ENCODE data around the gene FAM81A. TPM values are rescaled to one million over a fixed set of nuclear protein-coding genes. Genes with fewer than 3 reads are reported as not detected.
A peak's percentile ranks its signal among the peaks of the same experiment; 100 is the strongest.

FAM81A gene
- total RNA-seq, 1 donor from 2014 or later: 2.8 TPM

GRCh38 chr15:59540654-59541053 lies 102.7 kb downstream of the FAM81A start:
- DNase-seq (ENCODE audit: low spot score): no peak

- no peak for DNase-seq (ENCODE audit: low spot score)
Measured at GRCh38 chr15:59541750-59542149, 103.8 kb downstream of the FAM81A start.

- no peak for DNase-seq (ENCODE audit: low spot score)
Measured at GRCh38 chr15:59543721-59544547, 105.9 kb downstream of the FAM81A start.

- no peak for DNase-seq (ENCODE audit: low spot score)
Measured at GRCh38 chr15:59545573-59545972, 107.6 kb downstream of the FAM81A start.

- no peak for DNase-seq (ENCODE audit: low spot score)
Measured at GRCh38 chr15:59548501-59549226, 110.7 kb downstream of the FAM81A start.

- no peak for DNase-seq (ENCODE audit: low spot score)
Measured at GRCh38 chr15:59549301-59550185, 111.6 kb downstream of the FAM81A start.

- DNase-seq (ENCODE audit: low spot score): no peak
Measured at GRCh38 chr15:59550530-59550929, 112.5 kb downstream of the FAM81A start.

GRCh38 chr15:59550956-59551355 lies 113.0 kb downstream of the FAM81A start:
- no peak for DNase-seq (ENCODE audit: low spot score)

GRCh38 chr15:59553879-59554735 lies 116.1 kb downstream of the FAM81A start:
- DNase-seq (ENCODE audit: low spot score): peak; percentile 46

GRCh38 chr15:59555696-59556095 lies 117.7 kb downstream of the FAM81A start:
- DNase-seq (ENCODE audit: low spot score): no peak

- DNase-seq (ENCODE audit: low spot score): no peak
Measured at GRCh38 chr15:59556380-59556779, 118.4 kb downstream of the FAM81A start.

- no peak for DNase-seq (ENCODE audit: low spot score)
Measured at GRCh38 chr15:59557581-59557980, 119.6 kb downstream of the FAM81A start.

GRCh38 chr15:59558851-59559250 lies 120.9 kb downstream of the FAM81A start:
- no peak for DNase-seq (ENCODE audit: low spot score)

- DNase-seq (ENCODE audit: low spot score): no peak
Measured at GRCh38 chr15:59561547-59561946, 123.6 kb downstream of the FAM81A start.

- no peak for DNase-seq (ENCODE audit: low spot score)
Measured at GRCh38 chr15:59562448-59563186, 124.6 kb downstream of the FAM81A start.

- DNase-seq (ENCODE audit: low spot score): no peak
Measured at GRCh38 chr15:59565299-59565698, 127.3 kb downstream of the FAM81A start.

- no peak for DNase-seq (ENCODE audit: low spot score)
Measured at GRCh38 chr15:59567324-59567723, 129.3 kb downstream of the FAM81A start.

GRCh38 chr15:59569477-59569876 lies 131.5 kb downstream of the FAM81A start:
- no peak for DNase-seq (ENCODE audit: low spot score)

GRCh38 chr15:59570315-59570714 lies 132.3 kb downstream of the FAM81A start:
- peak; percentile 77 for DNase-seq (ENCODE audit: low spot score)

GRCh38 chr15:59571606-59572005 lies 133.6 kb downstream of the FAM81A start:
- no peak for DNase-seq (ENCODE audit: low spot score)
